ENCODE data around the gene FRMD8. TPM values are rescaled to one million over a fixed set of nuclear protein-coding genes. Genes with fewer than 3 reads are reported as not detected.

The FRMD8 gene
- total RNA-seq, 1 donor from 2014 or later: 9.3 TPM

- peak; percentile 1 for ATAC-seq
- peak; percentile 44 for DNase-seq (ENCODE audit: low spot score)
These were observed 47.7 kb downstream of the FRMD8 start for GRCh38 chr11:65434057-65434666.

GRCh38 chr11:65434667-65435410 is 48.4 kb downstream of the FRMD8 start:
- ATAC-seq: peak; percentile 0
- DNase-seq (ENCODE audit: low spot score): peak; percentile 43

GRCh38 chr11:65435411-65435931 is 49.0 kb downstream of the FRMD8 start:
- peak; percentile 52 for DNase-seq (ENCODE audit: low spot score)
- ATAC-seq: peak; percentile 6

- DNase-seq (ENCODE audit: low spot score) (peak; percentile 74), ATAC-seq (peak; percentile 42)
These were observed 49.6 kb downstream of the FRMD8 start for GRCh38 chr11:65435981-65436411.

GRCh38 chr11:65436412-65437032 is 50.1 kb downstream of the FRMD8 start:
- peak; percentile 55 for DNase-seq (ENCODE audit: low spot score)
- ATAC-seq: peak; percentile 20

- DNase-seq (ENCODE audit: low spot score) (peak; percentile 55), ATAC-seq (peak; percentile 9)
These were observed 51.2 kb downstream of the FRMD8 start for GRCh38 chr11:65437436-65438227.

GRCh38 chr11:65438257-65439151 is 52.1 kb downstream of the FRMD8 start:
- ATAC-seq (no peak), DNase-seq (ENCODE audit: low spot score) (no peak)

GRCh38 chr11:65439331-65440181 is 53.1 kb downstream of the FRMD8 start:
- ATAC-seq (no peak), DNase-seq (ENCODE audit: low spot score) (peak; percentile 45)

GRCh38 chr11:65440831-65441499 is 54.5 kb downstream of the FRMD8 start:
- DNase-seq (ENCODE audit: low spot score) (peak; percentile 47), ATAC-seq (no peak)

GRCh38 chr11:65442842-65443331 is 56.5 kb downstream of the FRMD8 start:
- peak; percentile 56 for DNase-seq (ENCODE audit: low spot score)
- peak; percentile 1 for ATAC-seq

GRCh38 chr11:65444314-65445051 is 58.0 kb downstream of the FRMD8 start:
- ATAC-seq: peak; percentile 3

GRCh38 chr11:65445101-65445603 is 58.7 kb downstream of the FRMD8 start:
- ATAC-seq (peak; percentile 6), DNase-seq (ENCODE audit: low spot score) (peak; percentile 64)

More at GRCh38 chr11:65444314-65445051, 58.0 kb downstream of the FRMD8 start:
- DNase-seq (ENCODE audit: low spot score): peak; percentile 67

- peak; percentile 11 for ATAC-seq
- DNase-seq (ENCODE audit: low spot score): peak; percentile 71
These were observed 59.4 kb downstream of the FRMD8 start for GRCh38 chr11:65445604-65446445.

- DNase-seq (ENCODE audit: low spot score) (no peak), ATAC-seq (peak; percentile 6)
These were observed 60.2 kb downstream of the FRMD8 start for GRCh38 chr11:65446446-65447277.

- DNase-seq (ENCODE audit: low spot score): no peak
- no peak for ATAC-seq
These were observed 61.6 kb downstream of the FRMD8 start for GRCh38 chr11:65448074-65448417.

All from left lobe of liver (tissue), 2 donors.